Effector memory CD8-positive, alpha-beta T cell (primary cell): ENCODE measurements around the gene HSD17B8.
A peak's percentile ranks its signal among the peaks of the same experiment; 100 is the strongest.

Experiments used
- ATAC-seq: fragments of 150-1000 bp; cut with Tn5 transposase; replicated peaks from 2 replicates; pipeline ENCODE4 v1.10.0; 2021; ENCODE audit warnings: mild to moderate bottlenecking, moderate library complexity
- DNase-seq, 3 experiments: peaks; one replicate each; pipeline ENCODE4 v3.0.0; 2021
- H3K27ac Mint-ChIP-seq, 2 donors: one replicate each; pipeline ENCODE4 v1.8.0; 2022; ENCODE audit warnings: mild to moderate bottlenecking in 2 of 2, mixed read lengths in 2 of 2, moderate library complexity in 2 of 2
- H3K27me3 Mint-ChIP-seq, 2 donors: one replicate each; pipeline ENCODE4 v1.8.0; 2022; ENCODE audit warnings: mixed read lengths in 2 of 2
- H3K36me3 Mint-ChIP-seq: one replicate; pipeline ENCODE4 v1.8.0; 2022; ENCODE audit warnings: mild to moderate bottlenecking, moderate library complexity, mixed read lengths; ENCODE audit not compliant: insufficient read depth
- H3K4me1 Mint-ChIP-seq, 2 donors: one replicate each; pipeline ENCODE4 v1.8.0; 2022; ENCODE audit warnings: low read depth in 2 of 2, mixed read lengths in 2 of 2
- H3K4me3 Mint-ChIP-seq, 2 donors: one replicate each; pipeline ENCODE4 v1.8.0; 2022; ENCODE audit warnings: mild to moderate bottlenecking in 2 of 2, mixed read lengths in 2 of 2, moderate library complexity in 2 of 2
- H3K9me3 Mint-ChIP-seq, 2 donors: one replicate each; pipeline ENCODE4 v1.8.0; 2022; ENCODE audit warnings: mixed read lengths in 2 of 2

HSD17B8 gene

GRCh38 chr6:33175436-33176069 is 28.9 kb upstream of the HSD17B8 start:
- Mint-ChIP-seq H3K27ac (no peak overlapping the region), H3K4me3 (no peak overlapping the region), H3K9me3 (no peaks in the 10 kb centered on the region), H3K36me3 (no peaks in the 10 kb centered on the region), H3K27me3 (peaks cover 18 to 64% of the 10 kb centered on the region in 2 donors), H3K4me1 (no peaks in the 10 kb centered on the region)
- DNase-seq: no peak
- ATAC-seq: no peak

- no peak for ATAC-seq
- Mint-ChIP-seq H3K4me1 (no peaks in the 10 kb centered on the region), H3K27me3 (peaks cover 18 to 64% of the 10 kb centered on the region in 2 donors), H3K9me3 (no peaks in the 10 kb centered on the region), H3K27ac (peak overlapping the region; percentile 18 to 62), H3K4me3 (no peak overlapping the region), H3K36me3 (no peaks in the 10 kb centered on the region)
- DNase-seq: no peak
Observed at GRCh38 chr6:33176906-33177305, 27.5 kb upstream of the HSD17B8 start.

- Mint-ChIP-seq H3K27ac (peak overlapping the region; percentile 62 to 87), H3K36me3 (no peaks in the 10 kb centered on the region), H3K9me3 (peaks cover 2 to 4% of the 10 kb centered on the region in 2 donors), H3K27me3 (peaks cover 18 to 56% of the 10 kb centered on the region in 2 donors), H3K4me1 (peaks cover 3% of the 10 kb centered on the region in 2 donors), H3K4me3 (no peak overlapping the region)
- DNase-seq (no peak), ATAC-seq (no peak)
Observed at GRCh38 chr6:33177552-33178446, 26.7 kb upstream of the HSD17B8 start.

GRCh38 chr6:33178755-33179475 is 25.5 kb upstream of the HSD17B8 start:
- Mint-ChIP-seq H3K27ac (peak overlapping the region in 1 of 2 donors; percentile 87), H3K27me3 (peaks cover 18 to 48% of the 10 kb centered on the region in 2 donors), H3K4me3 (no peak overlapping the region), H3K9me3 (peaks cover 10 to 15% of the 10 kb centered on the region in 2 donors), H3K36me3 (no peaks in the 10 kb centered on the region), H3K4me1 (peaks cover 14% of the 10 kb centered on the region in 2 donors)
- ATAC-seq (no peak), DNase-seq (no peak)

GRCh38 chr6:33181141-33181540 is 23.3 kb upstream of the HSD17B8 start:
- Mint-ChIP-seq H3K27me3 (peaks cover 22 to 45% of the 10 kb centered on the region in 2 donors), H3K4me1 (peaks cover 20 to 24% of the 10 kb centered on the region in 2 donors), H3K36me3 (no peaks in the 10 kb centered on the region), H3K9me3 (peaks cover 10 to 15% of the 10 kb centered on the region in 2 donors), H3K4me3 (no peak overlapping the region), H3K27ac (no peak overlapping the region)
- DNase-seq: no peak
- no peak for ATAC-seq

- Mint-ChIP-seq H3K36me3 (no peaks in the 10 kb centered on the region), H3K4me3 (peak overlapping the region; percentile 54 to 62), H3K27me3 (peaks cover 23 to 45% of the 10 kb centered on the region in 2 donors), H3K9me3 (peaks cover 10 to 15% of the 10 kb centered on the region in 2 donors), H3K4me1 (peaks cover 20 to 24% of the 10 kb centered on the region in 2 donors), H3K27ac (peak overlapping the region; percentile 76 to 88)
- ATAC-seq: peak; percentile 21
- no peak for DNase-seq
Observed at GRCh38 chr6:33183071-33183683, 21.3 kb upstream of the HSD17B8 start.

GRCh38 chr6:33185190-33185589 is 19.3 kb upstream of the HSD17B8 start:
- H3K36me3 Mint-ChIP-seq: no peaks in the 10 kb centered on the region
- H3K27ac Mint-ChIP-seq: no peak overlapping the region
- H3K4me1 Mint-ChIP-seq: peaks cover 20 to 24% of the 10 kb centered on the region in 2 donors
- ATAC-seq (no peak), DNase-seq (no peak)
- H3K27me3 Mint-ChIP-seq: peaks cover 38 to 57% of the 10 kb centered on the region in 2 donors
- peaks cover 10 to 15% of the 10 kb centered on the region in 2 donors for H3K9me3 Mint-ChIP-seq
- H3K4me3 Mint-ChIP-seq: no peak overlapping the region

- Mint-ChIP-seq H3K36me3 (no peaks in the 10 kb centered on the region), H3K4me3 (no peak overlapping the region), H3K27me3 (peaks cover 43 to 62% of the 10 kb centered on the region in 2 donors), H3K9me3 (peaks cover 10 to 15% of the 10 kb centered on the region in 2 donors), H3K4me1 (peaks cover 20 to 24% of the 10 kb centered on the region in 2 donors), H3K27ac (no peak overlapping the region)
- no peak for ATAC-seq
- DNase-seq: no peak
Observed at GRCh38 chr6:33185654-33186187, 18.7 kb upstream of the HSD17B8 start.

GRCh38 chr6:33187809-33188208 is 16.6 kb upstream of the HSD17B8 start:
- H3K4me3 Mint-ChIP-seq: no peak overlapping the region
- H3K27ac Mint-ChIP-seq: no peak overlapping the region
- no peak for ATAC-seq
- peaks cover 8 to 11% of the 10 kb centered on the region in 2 donors for H3K9me3 Mint-ChIP-seq
- no peaks in the 10 kb centered on the region for H3K36me3 Mint-ChIP-seq
- H3K4me1 Mint-ChIP-seq: peaks cover 19 to 27% of the 10 kb centered on the region in 2 donors
- DNase-seq: no peak
- peaks cover 60 to 81% of the 10 kb centered on the region in 2 donors for H3K27me3 Mint-ChIP-seq

- no peak overlapping the region for H3K4me3 Mint-ChIP-seq
Observed at GRCh38 chr6:33189164-33189563, 15.3 kb upstream of the HSD17B8 start.

GRCh38 chr6:33189625-33190448 is 14.6 kb upstream of the HSD17B8 start:
- Mint-ChIP-seq H3K27ac (no peak overlapping the region), H3K4me3 (no peak overlapping the region), H3K9me3 (no peaks in the 10 kb centered on the region), H3K4me1 (peaks cover 6 to 11% of the 10 kb centered on the region in 2 donors), H3K27me3 (peaks cover 60 to 78% of the 10 kb centered on the region in 2 donors), H3K36me3 (peaks cover 12% of the 10 kb centered on the region)
- ATAC-seq: no peak
- no peak for DNase-seq

More at GRCh38 chr6:33189164-33189563, 15.3 kb upstream of the HSD17B8 start:
- H3K36me3 Mint-ChIP-seq: peaks cover 7% of the 10 kb centered on the region
- H3K27me3 Mint-ChIP-seq: peaks cover 63 to 83% of the 10 kb centered on the region in 2 donors
- DNase-seq (no peak), ATAC-seq (no peak)
- no peak overlapping the region for H3K27ac Mint-ChIP-seq
- peaks cover 10 to 17% of the 10 kb centered on the region in 2 donors for H3K4me1 Mint-ChIP-seq
- H3K9me3 Mint-ChIP-seq: no peaks in the 10 kb centered on the region

GRCh38 chr6:33190504-33191107 is 13.8 kb upstream of the HSD17B8 start:
- Mint-ChIP-seq H3K27me3 (peaks cover 59 to 71% of the 10 kb centered on the region in 2 donors), H3K4me1 (peaks cover 5 to 10% of the 10 kb centered on the region in 2 donors), H3K27ac (no peak overlapping the region), H3K36me3 (peaks cover 17% of the 10 kb centered on the region), H3K4me3 (no peak overlapping the region), H3K9me3 (no peaks in the 10 kb centered on the region)
- DNase-seq (no peak), ATAC-seq (no peak)
